ENCODE data around the gene MFSD12. TPM values are rescaled to one million over a fixed set of nuclear protein-coding genes. Genes with fewer than 3 reads are reported as not detected.

The MFSD12 gene
- total RNA-seq, 1 experiment from 2014 or later, result 48.2 TPM

GRCh38 chr19:3604227-3604986, 47.0 kb upstream of the MFSD12 start:
- Histone ChIP-seq H3K4me3 (ENCODE audit: low read depth, low read length, poor library complexity, severe bottlenecking) (no peak overlapping the region), H3K9me3 (ENCODE audit: low read depth, low read length, poor library complexity, severe bottlenecking) (no peaks in the 10 kb centered on the region), H3K27me3 (replicated peaks; ENCODE audit: insufficient read depth, low read depth, low read length, poor library complexity) (no peaks in the 10 kb centered on the region), H3K36me3 (ENCODE audit: insufficient read depth, low read length, poor library complexity, severe bottlenecking) (no peaks in the 10 kb centered on the region), H3K4me1 (ENCODE audit: insufficient read depth, low read length, poor library complexity, severe bottlenecking) (peaks cover 11% of the 10 kb centered on the region), H3K27ac (ENCODE audit: low read depth, low read length, poor library complexity, severe bottlenecking) (no peak overlapping the region)
- TF ChIP-seq EZH2 (IDR thresholded peaks at IDR 0.05; ENCODE audit: borderline replicate concordance, low read depth, low read length, poor library complexity, severe bottlenecking), result no peak
- ChIA-PET CTCF (no interaction called here), POLR2A (ENCODE audit: low non-redundant PET) (no interaction called here)
- no peak for DNase-seq (ENCODE audit: low spot score)
- BruUV-seq (replicated peaks), result no TSS peak
- intact Hi-C loops (cut with micrococcal nuclease; ENCODE audit: unreplicated experiment), result no loop called here

DNA sequence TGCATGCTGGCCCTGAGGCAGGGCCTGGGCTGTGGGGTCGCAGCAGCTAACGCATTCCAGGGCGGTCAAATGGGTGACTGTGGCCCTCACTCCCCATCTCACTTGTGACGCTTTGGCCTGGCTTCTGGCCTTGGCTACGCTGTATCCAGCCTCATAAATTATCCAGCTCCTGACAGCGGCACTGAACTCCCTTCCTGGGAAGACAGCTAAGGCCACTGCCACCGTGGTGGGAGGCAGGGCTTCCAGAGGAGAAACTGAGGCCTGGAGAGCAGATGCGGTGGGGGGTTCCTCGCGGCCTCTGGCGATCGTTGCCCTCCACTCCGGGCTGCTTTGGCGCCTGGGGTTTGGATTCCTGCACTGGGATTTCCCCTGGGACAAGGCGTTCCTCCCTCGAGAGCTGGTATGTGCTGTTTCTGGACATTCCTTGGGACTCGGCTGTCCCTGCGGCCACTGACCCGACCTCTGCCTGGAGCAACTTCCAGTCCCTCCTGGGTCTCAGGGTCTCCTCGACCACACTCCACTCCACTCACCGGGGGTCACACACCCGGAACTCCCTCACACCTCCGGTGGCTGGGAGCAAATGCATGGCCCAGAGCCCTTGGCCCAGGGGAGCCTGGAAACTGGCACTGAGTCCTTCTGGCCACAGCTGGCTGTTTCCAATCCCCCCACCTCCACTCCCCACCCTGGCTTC, 45.9 kb upstream of the MFSD12 start:
- Histone ChIP-seq H3K4me3 (ENCODE audit: low read depth, low read length, poor library complexity, severe bottlenecking) (no peak overlapping the region), H3K9me3 (ENCODE audit: low read depth, low read length, poor library complexity, severe bottlenecking) (no peaks in the 10 kb centered on the region), H3K36me3 (ENCODE audit: insufficient read depth, low read length, poor library complexity, severe bottlenecking) (no peaks in the 10 kb centered on the region), H3K27me3 (replicated peaks; ENCODE audit: insufficient read depth, low read depth, low read length, poor library complexity) (no peaks in the 10 kb centered on the region), H3K27ac (ENCODE audit: low read depth, low read length, poor library complexity, severe bottlenecking) (no peak overlapping the region), H3K4me1 (ENCODE audit: insufficient read depth, low read length, poor library complexity, severe bottlenecking) (peaks cover 11% of the 10 kb centered on the region)
- intact Hi-C loops (cut with micrococcal nuclease; ENCODE audit: unreplicated experiment), result no loop called here
- TF ChIP-seq EZH2 (IDR thresholded peaks at IDR 0.05; ENCODE audit: borderline replicate concordance, low read depth, low read length, poor library complexity, severe bottlenecking) (no peak), CTCF (conservative IDR thresholded peaks at IDR 0.05; ENCODE audit: low read depth, low read length) (no peak)
- POLR2A ChIA-PET (ENCODE audit: low non-redundant PET), result no interaction called here
- CTCF ChIA-PET, result no interaction called here
- DNase-seq (ENCODE audit: low spot score), result no peak
- no TSS peak for BruUV-seq (replicated peaks)

GRCh38 chr19:3601021-3601420, 43.6 kb upstream of the MFSD12 start:
- H3K27ac ChIP-seq (ENCODE audit: low read depth, low read length, poor library complexity, severe bottlenecking), result no peak overlapping the region
- no peak for TF ChIP-seq CTCF (conservative IDR thresholded peaks at IDR 0.05; ENCODE audit: low read depth, low read length)
- TF ChIP-seq EZH2 (IDR thresholded peaks at IDR 0.05; ENCODE audit: borderline replicate concordance, low read depth, low read length, poor library complexity, severe bottlenecking), result no peak
- H3K36me3 ChIP-seq (ENCODE audit: insufficient read depth, low read length, poor library complexity, severe bottlenecking), result no peaks in the 10 kb centered on the region
- intact Hi-C loops (cut with micrococcal nuclease; ENCODE audit: unreplicated experiment), result no loop called here
- no TSS peak for BruUV-seq (replicated peaks)
- DNase-seq (ENCODE audit: low spot score), result no peak
- no peaks in the 10 kb centered on the region for H3K9me3 ChIP-seq (ENCODE audit: low read depth, low read length, poor library complexity, severe bottlenecking)
- CTCF ChIA-PET, result interaction anchor here (0.6 kb wide), 1 partner anchor 640 kb away, joined by 3 read pairs; no protein-coding TSS in a partner anchor
- peaks cover 5% of the 10 kb centered on the region for H3K4me1 ChIP-seq (ENCODE audit: insufficient read depth, low read length, poor library complexity, severe bottlenecking)
- no peaks in the 10 kb centered on the region for H3K27me3 ChIP-seq (replicated peaks; ENCODE audit: insufficient read depth, low read depth, low read length, poor library complexity)
- POLR2A ChIA-PET (ENCODE audit: low non-redundant PET), result no interaction called here
- H3K4me3 ChIP-seq (ENCODE audit: low read depth, low read length, poor library complexity, severe bottlenecking), result no peak overlapping the region

All from A673 (cell line).